H1 (cell line): ENCODE measurements around the gene GABRR1. TPM values are rescaled to one million over a fixed set of nuclear protein-coding genes. Genes with fewer than 3 reads are reported as not detected.

ENCODE experiments used
- CTCF ChIA-PET: fragments of 300-600 bp; sonication (Branson Sonifier 250); formaldehyde crosslinking; loops from one replicate; lab custom pipeline; 2021; ENCODE audit not compliant: partially characterized antibody; lab: Charles Lee
- POLR2A ChIA-PET: fragments of 300-600 bp; sonication (Branson Sonifier 250); formaldehyde crosslinking; loops from one replicate; lab custom pipeline; 2021; ENCODE audit warnings: inconsistent platforms; ENCODE audit not compliant: partially characterized antibody; lab: Charles Lee
- DNase-seq, 2 experiments: peaks; one replicate each; pipeline versions ENCODE4 v3.0.0 to v3.0.0-alpha.2; 2010 to 2022; ENCODE audit warnings: low spot score in 2 of 2, low read depth in 1 of 2, mixed read lengths in 1 of 2
- FAIRE-seq: peaks from 2 replicates; lab custom pipeline; 2011; peaks lifted over from hg19 to GRCh38; lab: Jason Lieb, UNC
- H2AFZ ChIP-seq: 2 replicates; pipeline ENCODE4 v1.8.1; 2012; ENCODE audit warnings: low read length, inconsistent platforms
- H2AK5ac ChIP-seq: 2 replicates; pipeline ENCODE4 v1.6.1; 2013; ENCODE audit warnings: low read depth, low read length
- H2BK120ac ChIP-seq: replicated peaks from 2 replicates; pipeline ENCODE3; 2013; ENCODE audit warnings: low read depth, low read length, inconsistent platforms
- H2BK12ac ChIP-seq: 2 replicates; pipeline ENCODE4 v1.6.1; 2013; ENCODE audit warnings: low read depth, low read length
- H2BK15ac ChIP-seq: 2 replicates; pipeline ENCODE4 v1.6.1; 2013; ENCODE audit warnings: low read length
- H2BK20ac ChIP-seq: 2 replicates; pipeline ENCODE4 v1.6.1; 2013; ENCODE audit warnings: low read length
- H2BK5ac ChIP-seq: 2 replicates; pipeline ENCODE4 v1.6.1; 2013; ENCODE audit warnings: low read depth, low read length
- H3K14ac ChIP-seq: 2 replicates; pipeline ENCODE4 v1.6.1; 2013; ENCODE audit warnings: inconsistent platforms; ENCODE audit not compliant: insufficient read length
- H3K18ac ChIP-seq: 2 replicates; pipeline ENCODE4 v1.6.1; 2013; ENCODE audit warnings: low read length; ENCODE audit errors: extremely low read depth
- H3K23ac ChIP-seq: 2 replicates; pipeline ENCODE4 v1.6.1; 2013; ENCODE audit warnings: inconsistent platforms; ENCODE audit not compliant: insufficient read length
- H3K23me2 ChIP-seq: 2 replicates; pipeline ENCODE4 v1.6.1; 2013; ENCODE audit warnings: low read depth, low read length
- H3K27ac ChIP-seq: 2 replicates; pipeline ENCODE4 v1.6.1; 2011; ENCODE audit warnings: low read depth, low read length, inconsistent platforms
- H3K27me3 ChIP-seq, 4 experiments: replicated peaks in 1 of 4; 1 replicate in 1 of 4; 2 replicates in 3 of 4; pipeline versions ENCODE4 v1.6.1 to v1.8.1; 2011 to 2013; ENCODE audit warnings: low read length in 3 of 4, mild to moderate bottlenecking in 3 of 4, inconsistent platforms in 2 of 4, mixed read lengths in 2 of 4, moderate library complexity in 1 of 4; ENCODE audit not compliant: control insufficient read depth in 3 of 4, insufficient read depth in 3 of 4; ENCODE audit errors: extremely low read depth in 1 of 4
- H3K36me3 ChIP-seq, 4 experiments: 2 replicates each; pipeline versions ENCODE4 v1.6.1 to v1.8.1; 2011 to 2013; ENCODE audit warnings: mild to moderate bottlenecking in 4 of 4, low read length in 3 of 4, moderate library complexity in 2 of 4, control low read depth in 1 of 4, inconsistent platforms in 1 of 4; ENCODE audit not compliant: insufficient read depth in 4 of 4, control insufficient read depth in 2 of 4
- H3K4ac ChIP-seq: replicated peaks from 2 replicates; pipeline ENCODE3; 2013; ENCODE audit warnings: low read length, low read depth, mixed read lengths, inconsistent platforms; ENCODE audit not compliant: insufficient read length
- H3K4me1 ChIP-seq, 4 experiments: replicated peaks in 1 of 4; 1 replicate in 1 of 4; 2 replicates in 3 of 4; pipeline versions ENCODE4 v1.6.1 to v1.8.1; 2011 to 2013; ENCODE audit warnings: low read length in 3 of 4, inconsistent platforms in 2 of 4, mixed read lengths in 1 of 4; ENCODE audit not compliant: insufficient read depth in 4 of 4, control insufficient read depth in 3 of 4
- H3K4me2 ChIP-seq, 2 experiments: 2 replicates each; pipeline versions ENCODE4 v1.6.1 to v1.8.1; 2011 to 2013; ENCODE audit warnings: low read depth in 2 of 2, low read length in 2 of 2, control low read depth in 1 of 2, inconsistent platforms in 1 of 2, mild to moderate bottlenecking in 1 of 2; ENCODE audit not compliant: insufficient read depth in 1 of 2
- H3K4me3 ChIP-seq, 4 experiments: fragments of 200-600, 300-600 bp in 1 of 4; sonication (generic), shearing (Covaris generic), sonication (Bioruptor Twin) in 1 of 4; 2 replicates each; pipeline versions ENCODE4 v1.5.1 to v1.8.1; 2011 to 2016; ENCODE audit warnings: low read length in 4 of 4, low read depth in 3 of 4, control low read depth in 2 of 4, inconsistent platforms in 2 of 4, mild to moderate bottlenecking in 2 of 4, mixed read lengths in 1 of 4, moderate library complexity in 1 of 4; ENCODE audit not compliant: insufficient read depth in 2 of 4; ENCODE audit errors: extremely low read depth in 1 of 4
- H3K56ac ChIP-seq: replicated peaks from 2 replicates; pipeline ENCODE3; 2013; ENCODE audit warnings: low read depth, mild to moderate bottlenecking, mixed read lengths, low read length, inconsistent platforms; ENCODE audit not compliant: insufficient read length
- H3K79me1 ChIP-seq: 2 replicates; pipeline ENCODE4 v1.6.1; 2013; ENCODE audit warnings: low read depth, low read length, control low read depth
- H3K79me2 ChIP-seq, 2 experiments: 2 replicates each; pipeline versions ENCODE4 v1.6.1 to v1.8.1; 2012 to 2013; ENCODE audit warnings: low read length in 2 of 2, mild to moderate bottlenecking in 2 of 2, inconsistent platforms in 1 of 2; ENCODE audit not compliant: insufficient read depth in 2 of 2, control insufficient read depth in 1 of 2
- H3K9ac ChIP-seq, 4 experiments: replicated peaks in 1 of 4; 1 replicate in 1 of 4; 2 replicates in 3 of 4; pipeline versions ENCODE4 v1.6.1 to v1.8.1; 2011 to 2013; ENCODE audit warnings: low read depth in 3 of 4, low read length in 3 of 4, control low read depth in 2 of 4, mild to moderate bottlenecking in 2 of 4, moderate library complexity in 2 of 4, inconsistent platforms in 1 of 4; ENCODE audit errors: extremely low read depth in 1 of 4
- H3K9me3 ChIP-seq, 2 experiments: 2 replicates each; pipeline versions ENCODE4 v1.6.1 to v1.8.1; 2012 to 2013; ENCODE audit warnings: mild to moderate bottlenecking in 2 of 2, moderate library complexity in 2 of 2, control low read depth in 1 of 2, inconsistent platforms in 1 of 2, low read depth in 1 of 2, low read length in 1 of 2, mixed read lengths in 1 of 2; ENCODE audit not compliant: insufficient read depth in 2 of 2
- H4K20me1 ChIP-seq, 2 experiments: replicated peaks in 1 of 2; 2 replicates each; pipeline versions ENCODE3 to v1.8.1; 2011 to 2013; ENCODE audit warnings: inconsistent platforms in 2 of 2, low read length in 2 of 2, mild to moderate bottlenecking in 1 of 2; ENCODE audit not compliant: insufficient read depth in 2 of 2, control insufficient read depth in 1 of 2
- H4K5ac ChIP-seq: 2 replicates; pipeline ENCODE4 v1.6.1; 2013; ENCODE audit warnings: low read length, low read depth, mixed read lengths, inconsistent platforms; ENCODE audit not compliant: insufficient read length
- H4K8ac ChIP-seq: 2 replicates; pipeline ENCODE4 v1.8.0; 2013; ENCODE audit warnings: mild to moderate bottlenecking, moderate library complexity, low read length, inconsistent platforms; ENCODE audit not compliant: insufficient read depth; ENCODE audit errors: extremely low read depth
- H4K91ac ChIP-seq: replicated peaks from 2 replicates; pipeline ENCODE3; 2013; ENCODE audit warnings: low read length, mixed read lengths, inconsistent platforms; ENCODE audit not compliant: insufficient read length
- CHD1 ChIP-seq: IDR thresholded peaks from 2 replicates; pipeline ENCODE4 v1.6.1; 2012; ENCODE audit warnings: low read depth, low read length, improper control_type of control experiment
- CTBP2 ChIP-seq: IDR thresholded peaks from 2 replicates; pipeline ENCODE4 v1.7.0; 2011; ENCODE audit warnings: borderline replicate concordance, mild to moderate bottlenecking, moderate library complexity, mixed read lengths, low read length; ENCODE audit not compliant: insufficient read depth, insufficient read length
- HDAC6 ChIP-seq: IDR thresholded peaks from one replicate; pipeline ENCODE4 v1.7.1; 2012; ENCODE audit warnings: low read depth, mild to moderate bottlenecking, inconsistent platforms, low read length, moderate library complexity
- JUND ChIP-seq: IDR thresholded peaks from 2 replicates; pipeline ENCODE4 v1.6.1; 2011; ENCODE audit warnings: mild to moderate bottlenecking, improper control_type of control experiment, low read length
- NANOG ChIP-seq: IDR thresholded peaks from 2 replicates; pipeline ENCODE4 v1.6.1; 2011; ENCODE audit warnings: low read length, low read depth, mild to moderate bottlenecking, inconsistent platforms; ENCODE audit not compliant: insufficient read depth, poor library complexity, severe bottlenecking
- RFX5 ChIP-seq: IDR thresholded peaks from 2 replicates; pipeline ENCODE4 v1.6.1; 2011; ENCODE audit warnings: low read depth, low read length, improper control_type of control experiment, borderline replicate concordance
- SAP30 ChIP-seq: fragments of 300-600 bp; sonication (generic); IDR thresholded peaks from 2 replicates; pipeline ENCODE4 v1.7.1; 2012; ENCODE audit warnings: low read length, moderate library complexity, mild to moderate bottlenecking, inconsistent platforms; ENCODE audit not compliant: insufficient read depth, insufficient replicate concordance
- SIX5 ChIP-seq: IDR thresholded peaks from 2 replicates; pipeline ENCODE4 v1.6.1; 2011; ENCODE audit warnings: mild to moderate bottlenecking, low read depth, low read length
- ZNF274 ChIP-seq: IDR thresholded peaks from 2 replicates; pipeline ENCODE4 v1.7.0; 2012; ENCODE audit warnings: low read length, borderline replicate concordance; ENCODE audit errors: extremely low read depth
- polyA plus RNA-seq, 7 experiments: library from polyadenylated mRNA; depleted of rRNA in 3 of 7; stranded (reverse) in 5 of 7; unstranded in 2 of 7; fragments of >200 nt in 5 of 7; fragments of 200-250 nt in 2 of 7; gene quantifications; 1 replicate in 5 of 7; 2 replicates in 1 of 7; 4 replicates in 1 of 7; pipeline versions ENCODE4 v1.2.1 to v1.2.3, GENCODE V29; 2011 to 2013; ENCODE audit warnings: missing spikeins in 2 of 7, mixed read lengths in 2 of 7
- total RNA-seq: library from RNA; stranded (reverse); fragmentation: NEBNext Ultra II Directional; extraction: Animal tissue kit (Norgen Biotek cat#: 25700); gene quantifications from 2 replicates; pipeline ENCODE4 v1.2.1, GENCODE V29; 2021

GABRR1 gene
- total and polyA plus RNA-seq, 2 of the 8 experiments (the other 6 are each of a cell fraction or from before 2014, with no cell fraction given), result 0.60 to 0.63 TPM

- Histone ChIP-seq H2BK5ac (no peak overlapping the region), H3K4me1 (no peaks in the 10 kb centered on the region), H3K79me1 (no peaks in the 10 kb centered on the region), H4K5ac (no peak overlapping the region), H3K36me3 (no peaks in the 10 kb centered on the region), H4K8ac (no peak overlapping the region), H3K4me2 (no peak overlapping the region), H2AFZ (no peak overlapping the region), H3K14ac (no peak overlapping the region), H4K91ac (no peak overlapping the region), H4K20me1 (no peaks in the 10 kb centered on the region), H3K9ac (no peak overlapping the region), H3K56ac (no peak overlapping the region), H3K23me2 (no peaks in the 10 kb centered on the region), H2AK5ac (no peak overlapping the region), H3K79me2 (no peaks in the 10 kb centered on the region), H3K18ac (no peak overlapping the region), H2BK20ac (no peak overlapping the region), H3K27me3 (no peaks in the 10 kb centered on the region), H2BK120ac (no peak overlapping the region), H3K4ac (no peak overlapping the region), H3K27ac (no peak overlapping the region), H3K9me3 (no peaks in the 10 kb centered on the region), H3K4me3 (no peak overlapping the region), H3K23ac (no peak overlapping the region), H2BK15ac (no peak overlapping the region), H2BK12ac (no peak overlapping the region)
- CTCF ChIA-PET, result interaction anchor here (1.6 to 9.9 kb wide), 2 partner anchors 13 to 272 kb away, joined by 9 to 56 read pairs; no protein-coding TSS in a partner anchor
- POLR2A ChIA-PET, result no interaction called here
- DNase-seq, result no peak
- no peak for FAIRE-seq
- no peak for TF ChIP-seq RFX5
- TF ChIP-seq CHD1, result no peak
- TF ChIP-seq HDAC6, result no peak
- TF ChIP-seq ZNF274, result no peak
- TF ChIP-seq SIX5, result no peak
- no peak for TF ChIP-seq JUND
- no peak for TF ChIP-seq NANOG
- no peak for TF ChIP-seq SAP30
- no peak for TF ChIP-seq CTBP2
These were observed 37.4 kb upstream of the GABRR1 start for GRCh38 chr6:89254569-89254968.
